ENCODE measurements around the gene PEAK1.

DNA sequence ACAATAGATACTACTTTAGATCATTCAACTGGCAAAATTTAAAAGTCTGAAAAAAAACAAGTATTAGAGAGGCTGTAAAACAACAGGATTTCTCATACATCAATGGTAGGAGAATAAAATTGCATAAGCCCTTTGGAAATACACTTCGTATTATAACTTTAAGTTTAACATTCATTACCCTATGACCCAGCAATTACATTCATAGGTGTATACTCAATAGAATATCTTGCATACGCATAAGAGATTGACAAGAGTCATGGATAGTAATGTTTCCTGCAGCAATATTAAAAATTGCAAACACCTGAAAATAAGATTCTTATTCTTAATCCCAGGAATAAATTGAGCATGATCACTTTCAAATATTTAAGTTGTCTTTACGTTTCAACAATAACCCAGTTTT, 63.6 kb downstream of the PEAK1 start:
- TF ChIP-seq, protein P1, sequence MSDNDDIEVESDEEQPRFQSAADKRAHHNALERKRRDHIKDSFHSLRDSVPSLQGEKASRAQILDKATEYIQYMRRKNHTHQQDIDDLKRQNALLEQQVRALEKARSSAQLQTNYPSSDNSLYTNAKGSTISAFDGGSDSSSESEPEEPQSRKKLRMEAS (IDR thresholded peaks at IDR 0.05), result no peak
- TF ChIP-seq, protein P2, sequence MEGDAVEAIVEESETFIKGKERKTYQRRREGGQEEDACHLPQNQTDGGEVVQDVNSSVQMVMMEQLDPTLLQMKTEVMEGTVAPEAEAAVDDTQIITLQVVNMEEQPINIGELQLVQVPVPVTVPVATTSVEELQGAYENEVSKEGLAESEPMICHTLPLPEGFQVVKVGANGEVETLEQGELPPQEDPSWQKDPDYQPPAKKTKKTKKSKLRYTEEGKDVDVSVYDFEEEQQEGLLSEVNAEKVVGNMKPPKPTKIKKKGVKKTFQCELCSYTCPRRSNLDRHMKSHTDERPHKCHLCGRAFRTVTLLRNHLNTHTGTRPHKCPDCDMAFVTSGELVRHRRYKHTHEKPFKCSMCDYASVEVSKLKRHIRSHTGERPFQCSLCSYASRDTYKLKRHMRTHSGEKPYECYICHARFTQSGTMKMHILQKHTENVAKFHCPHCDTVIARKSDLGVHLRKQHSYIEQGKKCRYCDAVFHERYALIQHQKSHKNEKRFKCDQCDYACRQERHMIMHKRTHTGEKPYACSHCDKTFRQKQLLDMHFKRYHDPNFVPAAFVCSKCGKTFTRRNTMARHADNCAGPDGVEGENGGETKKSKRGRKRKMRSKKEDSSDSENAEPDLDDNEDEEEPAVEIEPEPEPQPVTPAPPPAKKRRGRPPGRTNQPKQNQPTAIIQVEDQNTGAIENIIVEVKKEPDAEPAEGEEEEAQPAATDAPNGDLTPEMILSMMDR (IDR thresholded peaks at IDR 0.05), result no peak

Data from A549 (cell line).